A549 (cell line): ENCODE measurements around the gene SGSH.
"Not testable (repeated sequence)": the region's sequence is repeated elsewhere in the genome, so short reads cannot be mapped to it uniquely, and the experiment has no call there.

Experiments
- POLR2A ChIP-seq: IDR thresholded peaks from 2 replicates; pipeline ENCODE4 v1.6.1; 2012; ENCODE audit warnings: mild to moderate bottlenecking, low read length
- REST ChIP-seq: fragments of 200-600 bp; sonication (generic); IDR thresholded peaks from 2 replicates; pipeline ENCODE4 v1.6.1; 2016; ENCODE audit warnings: antibody characterized with exemption, mild to moderate bottlenecking, moderate library complexity
- TF ChIP-seq, protein P1 (sequence below): fragments of >200 bp; sonication (Bioruptor Twin); formaldehyde crosslinking; IDR thresholded peaks from 3 replicates; pipeline ENCODE4 v1.5.1; 2016

- TF ChIP-seq, protein P1, sequence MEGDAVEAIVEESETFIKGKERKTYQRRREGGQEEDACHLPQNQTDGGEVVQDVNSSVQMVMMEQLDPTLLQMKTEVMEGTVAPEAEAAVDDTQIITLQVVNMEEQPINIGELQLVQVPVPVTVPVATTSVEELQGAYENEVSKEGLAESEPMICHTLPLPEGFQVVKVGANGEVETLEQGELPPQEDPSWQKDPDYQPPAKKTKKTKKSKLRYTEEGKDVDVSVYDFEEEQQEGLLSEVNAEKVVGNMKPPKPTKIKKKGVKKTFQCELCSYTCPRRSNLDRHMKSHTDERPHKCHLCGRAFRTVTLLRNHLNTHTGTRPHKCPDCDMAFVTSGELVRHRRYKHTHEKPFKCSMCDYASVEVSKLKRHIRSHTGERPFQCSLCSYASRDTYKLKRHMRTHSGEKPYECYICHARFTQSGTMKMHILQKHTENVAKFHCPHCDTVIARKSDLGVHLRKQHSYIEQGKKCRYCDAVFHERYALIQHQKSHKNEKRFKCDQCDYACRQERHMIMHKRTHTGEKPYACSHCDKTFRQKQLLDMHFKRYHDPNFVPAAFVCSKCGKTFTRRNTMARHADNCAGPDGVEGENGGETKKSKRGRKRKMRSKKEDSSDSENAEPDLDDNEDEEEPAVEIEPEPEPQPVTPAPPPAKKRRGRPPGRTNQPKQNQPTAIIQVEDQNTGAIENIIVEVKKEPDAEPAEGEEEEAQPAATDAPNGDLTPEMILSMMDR, result not testable (repeated sequence)
- not testable (repeated sequence) for TF ChIP-seq REST, POLR2A
Observed at GRCh38 chr17:80258296-80258695, 38.2 kb upstream of the SGSH start.
